NOMO-1 (cell line): ENCODE results near the gene SMAD3.
"Not testable (repeated sequence)": the region's sequence is repeated elsewhere in the genome, so short reads cannot be mapped to it uniquely, and the experiment has no call there.

Experiments used
- DNase-seq, 2 experiments: peaks; one replicate each; lab custom pipeline; 2025; ENCODE audit not compliant: unreplicated experiment in 2 of 2; lab: John Stamatoyannopoulos, UW

The SMAD3 gene

GRCh38 chr15:67138891-67139855 is 73.8 kb downstream of the SMAD3 start:
- DNase-seq: no peak

GRCh38 chr15:67140078-67140833 is 74.9 kb downstream of the SMAD3 start:
- peak in 1 of 2 experiments; percentile 21 for DNase-seq

- DNase-seq: no peak
Observed at GRCh38 chr15:67142092-67142766, 76.8 kb downstream of the SMAD3 start.

- no peak for DNase-seq
Observed at GRCh38 chr15:67142767-67143100, 77.3 kb downstream of the SMAD3 start.

- DNase-seq: no peak
Observed at GRCh38 chr15:67143646-67144045, 78.2 kb downstream of the SMAD3 start.

- peak in 1 of 2 experiments; percentile 33 for DNase-seq
Observed at GRCh38 chr15:67144609-67145311, 79.4 kb downstream of the SMAD3 start.

- DNase-seq: no peak
Observed at GRCh38 chr15:67145312-67145610, 79.9 kb downstream of the SMAD3 start.

- no peak for DNase-seq
Observed at GRCh38 chr15:67145710-67146109, 80.3 kb downstream of the SMAD3 start.

- DNase-seq: no peak
Observed at GRCh38 chr15:67146234-67146633, 80.8 kb downstream of the SMAD3 start.

GRCh38 chr15:67146875-67147381 is 81.5 kb downstream of the SMAD3 start:
- DNase-seq: peak; percentile 53 to 85

GRCh38 chr15:67147396-67147949 is 82.1 kb downstream of the SMAD3 start:
- DNase-seq: no peak

- peak; percentile 80 to 85 for DNase-seq
Observed at GRCh38 chr15:67148196-67148701, 82.8 kb downstream of the SMAD3 start.

- no peak for DNase-seq
Observed at GRCh38 chr15:67149068-67149772, 83.8 kb downstream of the SMAD3 start.

- no peak for DNase-seq
Observed at GRCh38 chr15:67149773-67150022, 84.3 kb downstream of the SMAD3 start.

GRCh38 chr15:67150023-67150860 is 84.8 kb downstream of the SMAD3 start:
- DNase-seq: peak; percentile 32 to 82

- DNase-seq: no peak
Observed at GRCh38 chr15:67152429-67152828, 87.0 kb downstream of the SMAD3 start.

- not testable (repeated sequence) for DNase-seq
Observed at GRCh38 chr15:67153044-67153443, 87.6 kb downstream of the SMAD3 start.

GRCh38 chr15:67154249-67154648 is 88.8 kb downstream of the SMAD3 start:
- no peak for DNase-seq

- no peak for DNase-seq
Observed at GRCh38 chr15:67156426-67156825, 91.0 kb downstream of the SMAD3 start.
